Suppressor macrophage (primary cell): ENCODE data around the gene TRO.

ENCODE experiments used
- DNase-seq, 4 experiments: peaks; one replicate each; pipeline ENCODE4 v3.0.0-alpha.2; 2020 to 2022
- total RNA-seq, 17 experiments: gene quantifications; one replicate each; lab custom pipeline; 2026; ENCODE audit warnings: mixed read lengths in 6 of 17, inconsistent platforms in 3 of 17; lab: John Stamatoyannopoulos, UW

The TRO gene, protein sequence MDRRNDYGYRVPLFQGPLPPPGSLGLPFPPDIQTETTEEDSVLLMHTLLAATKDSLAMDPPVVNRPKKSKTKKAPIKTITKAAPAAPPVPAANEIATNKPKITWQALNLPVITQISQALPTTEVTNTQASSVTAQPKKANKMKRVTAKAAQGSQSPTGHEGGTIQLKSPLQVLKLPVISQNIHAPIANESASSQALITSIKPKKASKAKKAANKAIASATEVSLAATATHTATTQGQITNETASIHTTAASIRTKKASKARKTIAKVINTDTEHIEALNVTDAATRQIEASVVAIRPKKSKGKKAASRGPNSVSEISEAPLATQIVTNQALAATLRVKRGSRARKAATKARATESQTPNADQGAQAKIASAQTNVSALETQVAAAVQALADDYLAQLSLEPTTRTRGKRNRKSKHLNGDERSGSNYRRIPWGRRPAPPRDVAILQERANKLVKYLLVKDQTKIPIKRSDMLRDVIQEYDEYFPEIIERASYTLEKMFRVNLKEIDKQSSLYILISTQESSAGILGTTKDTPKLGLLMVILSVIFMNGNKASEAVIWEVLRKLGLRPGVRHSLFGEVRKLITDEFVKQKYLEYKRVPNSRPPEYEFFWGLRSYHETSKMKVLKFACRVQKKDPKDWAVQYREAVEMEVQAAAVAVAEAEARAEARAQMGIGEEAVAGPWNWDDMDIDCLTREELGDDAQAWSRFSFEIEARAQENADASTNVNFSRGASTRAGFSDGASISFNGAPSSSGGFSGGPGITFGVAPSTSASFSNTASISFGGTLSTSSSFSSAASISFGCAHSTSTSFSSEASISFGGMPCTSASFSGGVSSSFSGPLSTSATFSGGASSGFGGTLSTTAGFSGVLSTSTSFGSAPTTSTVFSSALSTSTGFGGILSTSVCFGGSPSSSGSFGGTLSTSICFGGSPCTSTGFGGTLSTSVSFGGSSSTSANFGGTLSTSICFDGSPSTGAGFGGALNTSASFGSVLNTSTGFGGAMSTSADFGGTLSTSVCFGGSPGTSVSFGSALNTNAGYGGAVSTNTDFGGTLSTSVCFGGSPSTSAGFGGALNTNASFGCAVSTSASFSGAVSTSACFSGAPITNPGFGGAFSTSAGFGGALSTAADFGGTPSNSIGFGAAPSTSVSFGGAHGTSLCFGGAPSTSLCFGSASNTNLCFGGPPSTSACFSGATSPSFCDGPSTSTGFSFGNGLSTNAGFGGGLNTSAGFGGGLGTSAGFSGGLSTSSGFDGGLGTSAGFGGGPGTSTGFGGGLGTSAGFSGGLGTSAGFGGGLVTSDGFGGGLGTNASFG (N-terminal part only)
- total RNA-seq, result 0 to 1.1 (median 0) reads per million in 17 experiments

DNA sequence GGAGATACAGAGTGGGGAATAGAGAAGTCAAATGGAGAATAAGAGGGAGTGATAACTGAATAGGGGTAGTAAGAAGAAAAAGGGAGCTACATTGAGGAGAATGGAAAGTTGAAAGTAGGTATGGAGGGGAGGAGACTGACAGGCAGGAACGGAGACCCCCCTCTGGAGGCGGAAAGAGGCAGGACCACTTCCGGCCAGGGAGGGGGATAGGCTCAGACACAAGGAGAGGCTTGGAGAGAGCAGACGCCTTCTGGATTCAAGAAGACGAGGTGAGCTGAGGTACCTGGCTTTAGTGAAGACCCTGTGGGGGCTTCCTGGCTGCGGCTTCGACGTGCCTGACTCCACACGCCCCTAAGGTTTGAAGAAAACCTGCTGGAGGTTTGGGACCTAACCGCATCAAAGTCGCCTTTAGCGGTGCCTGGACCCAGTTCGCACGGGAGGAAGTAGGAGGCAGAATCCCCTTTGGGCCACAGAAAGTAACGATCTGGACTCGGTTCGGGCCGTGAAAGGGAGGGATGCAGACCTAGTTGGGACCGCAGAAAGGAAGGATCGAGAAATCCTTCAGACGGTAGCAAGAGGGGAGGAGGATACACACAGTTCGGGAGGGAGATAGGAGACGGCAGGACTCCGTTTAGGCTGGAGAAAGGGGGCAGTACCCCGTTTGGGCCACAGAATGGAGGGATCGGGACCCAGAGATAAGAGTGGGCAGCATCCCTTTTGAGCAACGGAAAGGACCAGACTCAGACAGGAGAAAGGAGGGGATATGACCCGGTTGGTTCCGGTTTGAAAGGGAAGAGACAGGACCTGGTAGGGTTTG, at the start of gene TRO:
Gene TRO, plus strand, starts transcription at position 215 of the 817 bp plus-strand sequence. CDS start 1,423 bp downstream, outside the sequence.
- DNase-seq, result no peak

DNA sequence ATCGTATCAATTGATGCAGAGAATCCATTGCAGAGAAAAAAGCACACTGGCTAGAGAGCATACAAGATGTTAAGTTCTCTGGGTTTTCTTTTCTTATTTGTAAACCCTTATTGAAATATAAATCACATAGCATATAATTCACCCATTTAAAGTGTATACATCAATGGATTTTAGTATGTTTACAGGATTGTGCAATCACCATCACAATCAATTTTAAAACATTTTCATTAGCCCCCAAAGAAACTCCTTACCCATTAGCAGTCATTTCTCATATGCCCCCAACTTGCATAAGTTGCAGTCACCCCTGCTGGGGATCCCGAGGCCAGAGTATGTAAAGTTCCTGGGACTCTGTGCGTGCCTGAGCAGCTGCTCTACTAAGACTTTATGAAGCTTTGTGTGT, 34.9 kb upstream of the TRO start:
- DNase-seq, result no peak

DNA sequence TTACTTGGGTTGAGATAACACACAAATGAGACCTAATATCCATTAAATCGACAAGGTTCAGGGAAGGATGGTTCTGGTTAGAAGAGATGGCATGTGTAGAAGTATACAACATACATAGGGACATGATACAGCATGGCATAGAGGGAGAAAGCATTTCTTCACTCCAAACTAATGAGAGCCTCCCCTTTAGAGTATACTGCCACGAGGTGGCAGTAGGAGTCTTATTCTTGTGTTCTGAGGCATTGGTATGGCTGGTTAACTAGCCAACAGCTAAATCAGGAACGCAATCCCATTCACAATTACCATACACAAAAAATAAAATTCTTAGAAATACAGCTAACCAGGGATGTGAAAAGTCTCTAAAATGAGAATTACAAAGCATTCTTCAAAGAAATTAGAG, 29.1 kb upstream of the TRO start:
- DNase-seq, result peak; percentile 43 to 59 (median 46)

DNA sequence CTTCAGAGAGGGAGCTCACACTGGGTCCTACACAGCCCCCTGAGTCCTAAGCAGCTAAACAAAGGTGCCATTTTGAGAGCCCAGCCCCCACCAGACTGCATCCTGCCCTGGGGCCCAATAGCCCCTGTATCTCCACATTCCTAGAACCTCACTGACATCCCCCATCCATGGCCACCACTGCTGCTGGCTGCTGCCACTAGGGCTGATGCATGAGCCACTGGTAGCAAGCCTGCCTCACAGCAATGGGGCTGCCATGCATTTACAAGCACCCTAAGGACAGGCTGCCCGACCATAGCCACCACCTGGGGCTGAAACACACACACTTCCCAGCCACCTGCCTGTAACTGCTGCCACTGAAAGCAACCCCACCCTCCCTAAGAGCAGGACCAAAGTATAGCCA, 26.5 kb upstream of the TRO start:
- DNase-seq, result no peak

DNA sequence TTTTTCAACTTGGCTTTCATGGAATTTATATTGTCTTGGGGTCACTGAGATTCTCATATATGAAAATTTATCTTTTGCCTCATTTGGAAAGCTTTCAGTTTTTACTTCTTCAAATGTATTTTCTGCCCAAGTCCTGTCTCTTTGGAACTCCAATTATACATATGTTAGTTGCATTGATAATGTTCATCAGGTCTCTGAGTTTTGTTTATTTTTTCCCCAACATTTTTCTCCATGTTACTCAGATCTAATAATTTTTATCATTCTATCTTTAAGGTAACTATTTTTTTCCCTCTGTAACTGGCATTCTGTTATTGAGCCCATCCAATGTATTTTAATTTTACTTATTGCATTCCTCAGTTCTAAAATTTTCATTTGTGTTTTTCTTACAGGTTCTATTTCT, 10.7 kb upstream of the TRO start:
- no peak for DNase-seq

DNA sequence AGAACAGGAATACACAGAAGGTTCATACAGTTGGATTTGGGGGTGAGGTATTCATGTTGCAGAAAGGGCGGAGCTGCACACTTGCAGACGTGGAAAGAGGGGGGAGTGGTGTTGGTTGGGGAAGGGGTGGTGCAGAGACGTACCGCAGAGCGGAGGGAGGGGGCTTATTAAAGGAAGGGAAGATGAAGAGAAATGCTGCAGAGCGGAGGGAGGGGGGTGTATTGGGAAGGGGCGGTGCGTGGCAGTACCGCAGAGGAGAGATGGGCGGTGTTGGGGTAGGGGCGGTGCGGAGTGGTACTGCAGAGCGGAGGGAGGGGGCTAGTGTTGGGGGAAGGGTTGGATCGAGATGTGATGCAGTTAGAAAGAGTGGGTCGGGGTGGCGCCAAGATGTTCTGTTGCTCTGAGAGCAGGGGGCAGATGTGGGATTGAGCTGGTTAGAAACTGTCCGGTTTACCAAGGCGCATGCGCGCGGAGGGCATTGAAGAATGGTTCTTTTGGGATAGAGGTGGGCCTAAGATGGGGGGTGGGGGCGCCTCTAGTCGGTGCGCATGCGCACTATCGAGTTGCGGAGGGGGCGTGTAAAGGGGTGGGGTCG, 900 bp downstream of the TRO start:
- DNase-seq, result peak; percentile 4 to 25 (median 12)

DNA sequence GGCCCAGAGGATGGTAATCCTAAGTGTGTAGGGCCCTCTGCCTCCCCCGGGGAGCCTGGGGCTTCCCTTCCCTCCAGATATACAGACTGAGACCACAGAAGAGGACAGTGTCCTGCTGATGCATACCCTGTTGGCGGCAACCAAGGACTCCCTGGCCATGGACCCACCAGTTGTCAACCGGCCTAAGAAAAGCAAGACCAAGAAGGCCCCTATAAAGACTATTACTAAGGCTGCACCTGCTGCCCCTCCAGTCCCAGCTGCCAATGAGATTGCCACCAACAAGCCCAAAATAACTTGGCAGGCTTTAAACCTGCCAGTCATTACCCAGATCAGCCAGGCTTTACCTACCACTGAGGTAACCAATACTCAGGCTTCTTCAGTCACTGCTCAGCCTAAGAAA, 1.9 kb downstream of the TRO start:
- no peak for DNase-seq

DNA sequence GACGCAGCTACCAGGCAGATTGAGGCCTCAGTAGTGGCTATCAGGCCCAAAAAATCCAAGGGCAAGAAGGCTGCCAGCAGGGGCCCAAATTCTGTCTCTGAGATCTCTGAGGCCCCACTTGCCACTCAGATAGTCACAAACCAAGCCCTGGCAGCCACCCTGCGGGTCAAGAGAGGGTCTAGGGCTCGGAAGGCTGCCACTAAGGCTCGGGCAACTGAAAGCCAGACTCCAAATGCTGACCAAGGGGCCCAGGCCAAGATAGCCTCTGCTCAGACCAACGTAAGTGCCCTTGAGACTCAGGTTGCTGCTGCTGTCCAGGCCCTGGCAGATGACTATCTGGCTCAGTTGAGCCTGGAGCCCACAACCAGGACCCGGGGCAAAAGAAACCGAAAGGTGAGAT, 2.8 kb downstream of the TRO start:
- DNase-seq, result no peak

DNA sequence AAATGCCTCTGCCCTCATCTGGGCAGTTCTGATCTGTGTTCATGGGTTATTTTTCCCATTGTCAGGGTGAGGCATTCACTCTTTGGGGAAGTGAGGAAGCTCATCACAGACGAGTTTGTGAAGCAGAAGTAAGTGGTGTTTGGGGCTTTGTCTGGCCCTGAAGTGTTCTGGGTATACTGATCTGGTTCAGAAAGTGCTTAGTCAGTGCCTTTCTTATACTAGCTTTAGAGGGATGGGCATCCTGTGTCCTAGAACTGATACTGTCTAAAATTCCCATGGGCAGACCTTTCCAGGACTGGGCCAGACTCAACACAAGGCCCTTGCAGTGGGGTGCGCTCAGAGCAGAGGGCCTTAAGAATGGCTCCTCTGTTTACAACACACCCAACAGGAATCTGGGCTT, 6.4 kb downstream of the TRO start:
- peak; percentile 4 to 22 (median 16) for DNase-seq

DNA sequence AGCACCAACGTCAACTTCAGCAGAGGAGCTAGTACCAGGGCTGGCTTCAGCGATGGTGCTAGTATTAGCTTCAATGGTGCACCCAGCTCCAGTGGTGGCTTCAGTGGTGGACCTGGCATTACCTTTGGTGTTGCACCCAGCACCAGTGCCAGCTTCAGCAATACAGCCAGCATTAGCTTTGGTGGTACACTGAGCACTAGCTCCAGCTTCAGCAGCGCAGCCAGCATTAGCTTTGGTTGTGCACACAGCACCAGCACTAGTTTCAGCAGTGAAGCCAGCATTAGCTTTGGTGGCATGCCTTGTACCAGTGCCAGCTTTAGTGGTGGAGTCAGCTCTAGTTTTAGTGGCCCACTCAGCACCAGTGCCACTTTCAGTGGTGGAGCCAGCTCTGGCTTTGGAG, 8.3 kb downstream of the TRO start:
- DNase-seq, result no peak

DNA sequence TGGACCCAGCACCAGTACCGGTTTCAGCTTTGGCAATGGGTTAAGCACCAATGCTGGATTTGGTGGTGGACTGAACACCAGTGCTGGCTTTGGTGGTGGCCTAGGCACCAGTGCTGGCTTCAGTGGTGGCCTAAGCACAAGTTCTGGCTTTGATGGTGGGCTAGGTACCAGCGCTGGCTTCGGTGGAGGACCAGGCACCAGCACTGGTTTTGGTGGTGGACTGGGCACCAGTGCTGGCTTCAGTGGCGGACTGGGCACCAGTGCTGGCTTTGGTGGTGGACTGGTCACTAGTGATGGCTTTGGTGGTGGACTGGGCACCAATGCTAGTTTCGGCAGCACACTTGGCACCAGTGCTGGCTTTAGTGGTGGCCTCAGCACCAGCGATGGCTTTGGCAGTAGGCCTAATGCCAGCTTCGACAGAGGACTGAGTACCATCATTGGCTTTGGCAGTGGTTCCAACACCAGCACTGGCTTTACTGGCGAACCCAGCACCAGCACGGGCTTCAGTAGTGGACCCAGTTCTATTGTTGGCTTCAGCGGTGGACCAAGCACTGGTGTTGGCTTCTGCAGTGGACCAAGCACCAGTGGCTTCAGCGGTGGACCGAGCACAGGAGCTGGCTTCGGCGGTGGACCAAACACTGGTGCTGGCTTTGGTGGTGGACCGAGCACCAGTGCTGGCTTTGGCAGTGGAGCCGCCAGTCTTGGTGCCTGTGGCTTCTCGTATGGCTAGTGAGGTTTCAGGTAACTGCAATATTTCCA, 9.8 kb downstream of the TRO start:
- no peak for DNase-seq

DNA sequence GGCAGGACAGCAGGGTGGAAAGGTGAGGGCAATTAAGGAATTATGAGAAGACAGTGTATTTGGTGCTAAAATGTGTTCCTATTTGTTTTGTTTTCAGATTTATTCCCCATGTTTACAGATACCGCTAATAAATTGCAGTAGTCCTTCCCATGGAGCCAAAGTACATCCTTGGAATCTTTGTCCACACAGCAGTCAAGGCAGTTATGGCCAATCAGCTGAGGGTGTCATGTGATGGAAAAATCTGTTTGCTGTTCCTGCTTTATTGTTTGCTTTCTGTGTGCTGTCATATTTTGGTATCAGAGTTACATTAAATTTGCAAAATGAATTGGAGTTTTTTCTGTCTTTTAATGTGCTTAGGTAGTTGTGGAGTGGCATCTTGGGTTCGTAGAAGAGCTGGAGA, 10.5 kb downstream of the TRO start:
- no peak for DNase-seq

DNA sequence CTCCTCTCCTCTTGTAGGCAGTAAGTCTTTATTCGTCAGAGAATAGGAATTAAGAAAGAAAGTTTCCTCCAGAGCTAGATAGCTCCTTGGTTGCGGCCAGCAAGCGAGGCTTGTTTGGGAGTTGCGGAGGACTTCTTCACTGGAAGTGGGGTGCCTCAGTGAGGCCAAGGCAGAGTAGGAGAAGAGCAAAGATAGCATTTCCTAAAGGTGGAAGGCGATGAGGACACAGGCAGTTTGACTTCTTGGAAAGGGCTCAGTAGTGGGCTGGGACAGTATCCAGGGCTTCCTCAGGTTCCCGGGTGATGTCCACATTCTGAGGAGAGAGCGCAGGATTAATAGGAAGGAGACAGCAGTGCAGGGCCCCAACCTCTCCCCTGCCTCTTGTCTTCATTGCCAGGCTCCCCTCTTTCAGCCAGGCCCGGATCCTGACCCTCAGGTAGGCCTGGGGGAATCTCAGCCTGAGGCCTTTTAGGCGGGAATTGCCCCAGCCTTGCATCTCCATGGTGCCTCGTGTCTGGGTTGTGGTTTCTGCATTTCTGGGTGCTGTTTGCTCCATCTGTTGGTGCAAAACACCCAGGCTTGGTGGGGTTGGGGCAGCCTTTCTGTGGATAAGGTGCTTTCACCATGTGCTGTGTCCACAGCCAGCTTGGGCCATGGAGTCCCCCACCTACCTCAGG, 12.7 kb downstream of the TRO start:
- DNase-seq, result no peak

DNA sequence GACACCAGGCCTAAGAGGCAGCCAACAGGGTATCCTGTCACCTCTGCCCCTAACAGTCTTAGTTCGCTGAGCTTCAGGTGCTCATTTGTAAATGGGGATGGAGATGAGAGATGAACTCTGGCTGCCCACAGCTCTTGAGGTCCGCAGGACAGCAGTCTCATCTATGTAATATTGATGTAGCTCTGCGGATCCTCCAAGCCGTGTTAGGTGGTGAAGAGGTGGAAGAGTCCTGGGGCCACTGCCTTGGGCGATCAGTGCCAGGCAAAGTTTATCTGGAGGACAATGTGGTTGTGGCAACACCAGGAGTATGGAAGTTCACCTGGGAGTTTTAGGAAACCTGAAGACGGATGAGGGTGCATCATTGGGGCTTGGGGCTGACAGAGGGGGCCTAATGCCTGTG, 13.4 kb downstream of the TRO start:
- no peak for DNase-seq

DNA sequence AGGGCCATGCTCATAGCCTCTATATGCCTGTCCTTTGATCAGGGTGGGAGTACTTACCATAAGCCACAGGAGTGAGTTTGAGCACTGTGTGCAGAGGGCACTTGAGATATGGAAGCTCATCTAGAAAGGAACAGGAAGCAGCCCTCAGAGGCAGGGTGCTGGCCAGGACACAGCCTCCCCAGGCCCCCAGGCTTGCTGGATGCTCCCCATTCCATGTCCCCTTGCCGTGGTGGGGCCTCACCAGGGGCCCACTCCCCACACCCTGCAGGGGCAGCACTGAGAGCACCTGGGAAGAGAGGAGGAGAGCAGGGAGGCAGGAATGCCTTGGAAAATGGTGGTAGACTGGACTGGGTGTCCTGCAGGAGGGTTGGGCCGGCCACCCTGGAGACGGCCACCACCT, 14.3 kb downstream of the TRO start:
- DNase-seq, result no peak

DNA sequence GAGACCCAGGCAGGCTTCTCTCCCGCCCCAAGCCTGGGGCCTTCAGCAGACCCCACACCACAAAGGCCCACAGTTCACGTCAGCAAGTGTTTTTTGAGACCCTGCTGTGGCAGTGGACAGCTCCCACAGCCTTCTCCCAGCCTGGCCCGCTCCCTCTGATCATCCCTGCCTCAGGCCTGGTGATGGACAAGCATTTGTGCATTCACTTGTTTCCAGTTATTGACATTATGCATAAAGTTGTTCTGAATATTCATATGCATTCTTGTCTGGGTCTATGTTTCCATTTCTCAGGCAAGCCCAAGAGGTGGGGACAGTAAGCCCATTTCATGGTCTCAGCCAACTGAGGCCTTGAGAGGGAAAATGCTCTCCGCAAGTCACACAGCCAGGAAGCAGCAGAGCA, 14.7 kb downstream of the TRO start:
- no peak for DNase-seq

DNA sequence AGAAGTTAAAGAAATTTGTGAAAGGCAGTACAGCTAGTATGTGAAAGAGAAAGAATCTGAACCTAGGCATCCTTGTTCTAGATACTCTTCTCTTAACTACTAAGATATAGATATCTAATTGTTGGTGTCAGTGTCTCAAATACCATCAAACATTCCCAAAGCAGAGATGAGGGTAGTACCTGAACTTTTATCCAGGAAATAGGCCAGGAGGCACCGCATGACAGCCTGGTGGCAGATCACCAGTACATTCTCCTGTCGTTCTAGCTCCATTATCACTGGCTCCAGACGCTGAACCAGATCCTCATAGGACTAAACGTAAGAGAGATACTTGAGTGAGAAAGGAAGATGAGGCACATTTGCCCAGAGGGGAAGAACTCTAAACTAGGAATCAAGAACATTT, 16.8 kb downstream of the TRO start:
- no peak for DNase-seq

DNA sequence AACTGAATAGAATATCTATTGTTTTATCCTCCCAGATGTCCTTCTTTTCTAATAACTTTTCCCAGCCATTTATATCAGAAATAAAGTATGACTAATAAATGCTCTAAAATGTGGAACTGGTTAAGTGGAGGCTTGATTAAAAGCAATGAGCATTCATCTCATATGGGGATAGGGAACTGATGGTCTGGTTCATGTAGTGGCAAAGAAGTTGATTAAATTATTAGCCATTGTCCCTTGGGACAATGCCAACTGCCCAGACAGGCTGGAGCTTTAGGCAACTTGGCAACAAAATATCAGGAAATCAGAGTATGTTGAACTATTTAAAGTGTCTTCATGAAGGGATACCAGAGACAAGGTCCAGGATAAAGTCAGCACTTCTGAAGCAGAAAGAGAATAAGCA, 24.2 kb downstream of the TRO start:
- DNase-seq, result no peak

DNA sequence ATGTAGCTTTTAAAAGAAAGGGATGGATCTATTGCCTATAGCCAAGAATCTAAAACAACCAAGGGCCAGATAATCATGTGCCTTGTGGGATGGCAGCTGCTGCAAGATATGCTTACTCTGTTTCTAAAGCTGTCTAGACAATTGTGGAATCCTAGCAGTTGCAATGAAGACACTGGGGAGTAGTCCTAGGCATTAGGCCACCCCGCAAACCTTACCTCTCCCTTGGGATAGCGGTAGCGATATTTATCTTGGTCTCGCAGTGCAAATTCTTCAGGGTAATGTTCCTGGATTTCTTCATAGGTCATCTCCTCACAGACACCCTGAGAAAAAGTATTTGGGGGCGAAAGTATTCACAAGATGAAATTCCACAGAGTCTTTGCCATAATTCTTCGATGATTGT, 24.6 kb downstream of the TRO start:
- DNase-seq, result no peak

DNA sequence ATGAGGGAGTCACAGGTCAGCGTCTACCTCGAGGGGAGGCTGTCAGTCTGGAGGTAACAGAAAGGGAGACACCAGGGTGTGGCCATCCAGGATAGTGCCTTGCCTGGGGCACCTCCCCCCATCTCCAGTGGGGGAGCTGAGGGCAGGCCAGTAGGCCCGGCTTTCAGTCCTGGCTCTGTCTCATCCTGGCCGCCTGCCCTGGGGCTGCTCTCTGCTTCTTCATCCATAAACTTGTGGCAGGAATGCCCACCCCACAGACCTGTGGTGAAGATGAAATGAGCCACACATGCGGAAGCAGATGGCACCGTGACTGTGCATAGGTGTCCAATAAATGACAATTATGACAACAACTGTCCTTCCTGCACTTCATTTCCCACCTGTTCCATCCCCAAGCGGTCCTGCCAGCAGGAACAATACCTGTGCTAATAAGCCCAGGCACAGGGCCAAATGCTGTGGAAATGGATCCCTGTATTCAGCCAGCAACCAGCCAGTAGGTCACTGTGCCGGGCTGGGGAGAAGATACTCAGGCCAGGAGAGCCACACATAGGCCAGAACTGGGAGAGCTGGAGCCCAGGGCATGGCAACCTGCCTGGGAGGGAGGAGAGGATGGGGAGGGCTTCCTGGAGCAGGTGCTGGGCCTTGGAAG, 30.2 kb downstream of the TRO start:
- DNase-seq, result no peak
